GM12892 (cell line): ENCODE measurements around the gene DTNBP1.

Experiments
- POLR2A ChIP-seq: IDR thresholded peaks from 2 replicates; pipeline ENCODE4 v1.6.1; 2011; ENCODE audit warnings: low read depth, low read length, control low read depth
- POLR2AphosphoS5 ChIP-seq: IDR thresholded peaks from 2 replicates; pipeline ENCODE4 v1.6.1; 2011; ENCODE audit warnings: low read depth, low read length, control low read depth

DNA sequence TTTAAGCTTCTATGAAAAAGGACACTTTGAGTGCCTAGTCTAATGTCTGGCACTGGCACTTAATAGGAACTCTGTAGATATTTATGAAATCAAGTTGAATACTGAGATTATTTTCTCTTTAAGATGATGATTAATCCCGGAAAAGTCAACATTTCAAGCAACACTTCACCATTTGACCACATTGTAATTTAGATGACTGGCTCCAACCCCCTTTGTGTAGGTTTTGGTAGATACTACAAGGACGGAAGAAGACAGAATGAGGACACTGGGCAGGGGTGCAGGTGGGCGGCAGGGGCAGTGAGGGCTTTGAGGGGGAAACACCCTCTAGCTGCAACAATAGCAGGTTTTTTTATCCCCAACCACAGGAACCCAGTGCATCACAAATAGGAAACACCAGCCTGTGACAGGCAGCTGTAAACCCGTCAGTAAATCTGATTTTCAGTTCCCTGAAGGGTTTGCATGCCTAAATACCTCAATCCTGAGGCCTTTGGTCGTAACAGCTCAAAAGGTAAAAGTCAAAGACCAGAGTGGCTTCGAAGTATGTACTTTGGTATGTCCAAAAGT, 4.6 kb downstream of the DTNBP1 start:
- TF ChIP-seq POLR2AphosphoS5: no peak
- TF ChIP-seq POLR2A: no peak
